ENCODE measurements around the gene IFNAR1. TPM values are rescaled to one million over a fixed set of nuclear protein-coding genes. Genes with fewer than 3 reads are reported as not detected.

IFNAR1 gene
- total RNA-seq, 4 donors from 2014 or later = 28.9 to 44.1 (median 31.9) TPM

DNA sequence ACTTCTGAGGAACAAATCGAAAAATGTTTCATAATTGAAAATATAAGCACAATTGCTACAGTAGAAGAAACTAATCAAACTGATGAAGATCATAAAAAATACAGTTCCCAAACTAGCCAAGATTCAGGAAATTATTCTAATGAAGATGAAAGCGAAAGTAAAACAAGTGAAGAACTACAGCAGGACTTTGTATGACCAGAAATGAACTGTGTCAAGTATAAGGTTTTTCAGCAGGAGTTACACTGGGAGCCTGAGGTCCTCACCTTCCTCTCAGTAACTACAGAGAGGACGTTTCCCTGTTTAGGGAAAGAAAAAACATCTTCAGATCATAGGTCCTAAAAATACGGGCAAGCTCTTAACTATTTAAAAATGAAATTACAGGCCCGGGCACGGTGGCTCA is 30.6 kb downstream of the IFNAR1 start:
- Histone ChIP-seq H3K9me3 (no peaks in the 10 kb centered on the region), H3K27ac (no peak overlapping the region), H3K36me3 (peaks cover 0 to 70% of the 10 kb centered on the region in 2 donors), H3K27me3 (no peaks in the 10 kb centered on the region), H3K4me1 (peaks cover 0 to 4% (median 0%) of the 10 kb centered on the region in 3 donors), H3K4me3 (no peak overlapping the region)
- ATAC-seq = no peak
- 80 to 83% methylated on average over 1 to 6 of the region's 6 CpGs for WGBS, 2 donors (ENCODE audit: low coverage in 1 of 2)
- no peak for TF ChIP-seq POLR2AphosphoS5 (IDR thresholded peaks at IDR 0.05)
- no peak for TF ChIP-seq EP300 (IDR thresholded peaks at IDR 0.05)
- TF ChIP-seq, protein P1, sequence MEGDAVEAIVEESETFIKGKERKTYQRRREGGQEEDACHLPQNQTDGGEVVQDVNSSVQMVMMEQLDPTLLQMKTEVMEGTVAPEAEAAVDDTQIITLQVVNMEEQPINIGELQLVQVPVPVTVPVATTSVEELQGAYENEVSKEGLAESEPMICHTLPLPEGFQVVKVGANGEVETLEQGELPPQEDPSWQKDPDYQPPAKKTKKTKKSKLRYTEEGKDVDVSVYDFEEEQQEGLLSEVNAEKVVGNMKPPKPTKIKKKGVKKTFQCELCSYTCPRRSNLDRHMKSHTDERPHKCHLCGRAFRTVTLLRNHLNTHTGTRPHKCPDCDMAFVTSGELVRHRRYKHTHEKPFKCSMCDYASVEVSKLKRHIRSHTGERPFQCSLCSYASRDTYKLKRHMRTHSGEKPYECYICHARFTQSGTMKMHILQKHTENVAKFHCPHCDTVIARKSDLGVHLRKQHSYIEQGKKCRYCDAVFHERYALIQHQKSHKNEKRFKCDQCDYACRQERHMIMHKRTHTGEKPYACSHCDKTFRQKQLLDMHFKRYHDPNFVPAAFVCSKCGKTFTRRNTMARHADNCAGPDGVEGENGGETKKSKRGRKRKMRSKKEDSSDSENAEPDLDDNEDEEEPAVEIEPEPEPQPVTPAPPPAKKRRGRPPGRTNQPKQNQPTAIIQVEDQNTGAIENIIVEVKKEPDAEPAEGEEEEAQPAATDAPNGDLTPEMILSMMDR (IDR thresholded peaks at IDR 0.05) = no peak
- TF ChIP-seq POLR2A (IDR thresholded peaks at IDR 0.05) = no peak

GRCh38 chr21:33355996-33356395 is 31.2 kb downstream of the IFNAR1 start:
- WGBS, 2 donors (ENCODE audit: low coverage in 1 of 2) = 70 to 78% methylated on average over 2 to 11 of the region's 11 CpGs
- Histone ChIP-seq H3K9me3 (no peaks in the 10 kb centered on the region), H3K4me1 (peaks cover 0 to 10% (median 0%) of the 10 kb centered on the region in 3 donors), H3K27me3 (no peaks in the 10 kb centered on the region), H3K27ac (no peak overlapping the region), H3K4me3 (no peak overlapping the region), H3K36me3 (peaks cover 0 to 69% of the 10 kb centered on the region in 2 donors)
- no peak for ATAC-seq
- TF ChIP-seq, protein P1 (IDR thresholded peaks at IDR 0.05) = no peak
- no peak for TF ChIP-seq EP300 (IDR thresholded peaks at IDR 0.05)
- no peak for TF ChIP-seq POLR2A (IDR thresholded peaks at IDR 0.05)
- TF ChIP-seq POLR2AphosphoS5 (IDR thresholded peaks at IDR 0.05) = no peak

GRCh38 chr21:33357177-33357576 is 32.4 kb downstream of the IFNAR1 start:
- TF ChIP-seq, protein P1 (IDR thresholded peaks at IDR 0.05) = no peak
- TF ChIP-seq EP300 (IDR thresholded peaks at IDR 0.05) (no peak), POLR2AphosphoS5 (IDR thresholded peaks at IDR 0.05) (no peak), POLR2A (IDR thresholded peaks at IDR 0.05) (no peak)

GRCh38 chr21:33359446-33359845 is 34.7 kb downstream of the IFNAR1 start:
- Histone ChIP-seq H3K36me3 (peaks cover 0 to 37% of the 10 kb centered on the region in 2 donors), H3K27me3 (no peaks in the 10 kb centered on the region), H3K27ac (peak overlapping the region in 3 of 4 donors; percentile 36 to 57 (median 55)), H3K4me1 (peaks cover 0 to 27% (median 0%) of the 10 kb centered on the region in 3 donors), H3K4me3 (no peak overlapping the region), H3K9me3 (no peaks in the 10 kb centered on the region)
- WGBS, 2 donors (ENCODE audit: low coverage in 1 of 2) = 76 to 87% methylated on average over 3 to 4 of the region's 4 CpGs
- no peak for ATAC-seq
- TF ChIP-seq POLR2A (IDR thresholded peaks at IDR 0.05) (no peak), POLR2AphosphoS5 (IDR thresholded peaks at IDR 0.05) (no peak), EP300 (IDR thresholded peaks at IDR 0.05) (no peak)
- TF ChIP-seq, protein P1 (IDR thresholded peaks at IDR 0.05) = no peak

More at GRCh38 chr21:33357177-33357576, 32.4 kb downstream of the IFNAR1 start:
- ATAC-seq = no peak
- H3K36me3 ChIP-seq = peaks cover 0 to 58% of the 10 kb centered on the region in 2 donors
- H3K9me3 ChIP-seq = no peaks in the 10 kb centered on the region
- H3K4me1 ChIP-seq = peaks cover 0 to 22% (median 0%) of the 10 kb centered on the region in 3 donors
- no peaks in the 10 kb centered on the region for H3K27me3 ChIP-seq
- WGBS, 2 donors (ENCODE audit: low coverage in 1 of 2) = 76 to 88% methylated on average over 5 to 7 of the region's 8 CpGs
- no peak overlapping the region for H3K27ac ChIP-seq
- H3K4me3 ChIP-seq = no peak overlapping the region

DNA sequence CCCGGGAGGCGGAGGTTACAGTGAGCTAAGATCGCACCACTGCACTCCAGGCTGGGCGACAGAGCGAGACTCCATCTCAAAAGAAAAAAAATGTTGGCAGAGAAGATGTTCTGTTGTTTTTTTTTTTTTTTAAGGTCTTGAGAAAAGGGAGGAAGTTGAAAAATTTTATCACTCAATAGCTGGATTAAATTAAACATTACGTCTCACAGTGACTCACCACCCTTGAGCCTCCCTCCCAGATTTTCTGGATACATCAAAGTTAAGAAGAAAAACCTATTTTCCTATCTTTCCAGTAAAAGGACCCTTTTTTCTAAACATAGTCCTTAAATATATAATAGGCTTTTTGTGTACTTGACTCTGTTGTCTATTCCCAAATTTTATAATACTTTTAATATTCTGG is 35.5 kb downstream of the IFNAR1 start:
- no peaks in the 10 kb centered on the region for H3K9me3 ChIP-seq
- peak overlapping the region in 3 of 4 donors; percentile 36 to 57 (median 57) for H3K27ac ChIP-seq
- H3K27me3 ChIP-seq = no peaks in the 10 kb centered on the region
- peaks cover 0 to 27% (median 0%) of the 10 kb centered on the region in 3 donors for H3K4me1 ChIP-seq
- H3K36me3 ChIP-seq = peaks cover 0 to 29% of the 10 kb centered on the region in 2 donors
- peak; percentile 50 for ATAC-seq
- no peak for TF ChIP-seq POLR2A (IDR thresholded peaks at IDR 0.05)
- TF ChIP-seq, protein P1 (IDR thresholded peaks at IDR 0.05) = no peak
- TF ChIP-seq EP300 (IDR thresholded peaks at IDR 0.05) = no peak
- no peak overlapping the region for H3K4me3 ChIP-seq
- 52 to 54% methylated on average over 5 to 6 of the region's 6 CpGs for WGBS, 2 donors (ENCODE audit: low coverage in 1 of 2)
